Glutamatergic neuron (in vitro differentiated cells): ENCODE data around the gene LRRC47. TPM values are rescaled to one million over a fixed set of nuclear protein-coding genes. Genes with fewer than 3 reads are reported as not detected.
A peak's percentile ranks its signal among the peaks of the same experiment; 100 is the strongest.

Source experiments
- DNase-seq: peaks from one replicate; pipeline ENCODE4 v3.0.0; 2022
- H3K27ac Mint-ChIP-seq: one replicate; pipeline ENCODE4 v1.8.0; 2020; ENCODE audit warnings: mild to moderate bottlenecking, mixed read lengths, inconsistent platforms; ENCODE audit not compliant: unreplicated experiment
- H3K27me3 Mint-ChIP-seq: one replicate; pipeline ENCODE4 v1.8.0; 2020; ENCODE audit warnings: mild to moderate bottlenecking, moderate library complexity, mixed read lengths, inconsistent platforms; ENCODE audit not compliant: unreplicated experiment
- H3K36me3 Mint-ChIP-seq: one replicate; pipeline ENCODE4 v1.8.0; 2020; ENCODE audit warnings: mild to moderate bottlenecking, mixed read lengths, inconsistent platforms; ENCODE audit not compliant: unreplicated experiment
- H3K4me1 Mint-ChIP-seq: one replicate; pipeline ENCODE4 v1.8.0; 2020; ENCODE audit warnings: mild to moderate bottlenecking, low read depth, mixed read lengths, inconsistent platforms; ENCODE audit not compliant: unreplicated experiment
- H3K4me3 Mint-ChIP-seq: one replicate; pipeline ENCODE4 v1.8.0; 2020; ENCODE audit warnings: mild to moderate bottlenecking, mixed read lengths, inconsistent platforms; ENCODE audit not compliant: unreplicated experiment
- H3K9me3 Mint-ChIP-seq: one replicate; pipeline ENCODE4 v1.8.0; 2020; ENCODE audit warnings: mild to moderate bottlenecking, moderate library complexity, mixed read lengths, inconsistent platforms; ENCODE audit not compliant: unreplicated experiment
- total RNA-seq: library from RNA; stranded (reverse); fragmentation: NEBNext Ultra II Directional; extraction: Animal tissue kit (Norgen Biotek cat#: 25700); gene quantifications from one replicate; pipeline ENCODE4 v1.2.1, GENCODE V29; 2021; ENCODE audit not compliant: unreplicated experiment
- TF ChIP-seq, protein P1 (sequence below): fragments of 200-600 bp; sonication (generic); IDR thresholded peaks from one replicate; pipeline ENCODE4 v1.5.0; 2021; ENCODE audit not compliant: partially characterized antibody, unreplicated experiment

LRRC47 gene
- total RNA-seq, 1 donor from 2014 or later, result 79.7 TPM

DNA sequence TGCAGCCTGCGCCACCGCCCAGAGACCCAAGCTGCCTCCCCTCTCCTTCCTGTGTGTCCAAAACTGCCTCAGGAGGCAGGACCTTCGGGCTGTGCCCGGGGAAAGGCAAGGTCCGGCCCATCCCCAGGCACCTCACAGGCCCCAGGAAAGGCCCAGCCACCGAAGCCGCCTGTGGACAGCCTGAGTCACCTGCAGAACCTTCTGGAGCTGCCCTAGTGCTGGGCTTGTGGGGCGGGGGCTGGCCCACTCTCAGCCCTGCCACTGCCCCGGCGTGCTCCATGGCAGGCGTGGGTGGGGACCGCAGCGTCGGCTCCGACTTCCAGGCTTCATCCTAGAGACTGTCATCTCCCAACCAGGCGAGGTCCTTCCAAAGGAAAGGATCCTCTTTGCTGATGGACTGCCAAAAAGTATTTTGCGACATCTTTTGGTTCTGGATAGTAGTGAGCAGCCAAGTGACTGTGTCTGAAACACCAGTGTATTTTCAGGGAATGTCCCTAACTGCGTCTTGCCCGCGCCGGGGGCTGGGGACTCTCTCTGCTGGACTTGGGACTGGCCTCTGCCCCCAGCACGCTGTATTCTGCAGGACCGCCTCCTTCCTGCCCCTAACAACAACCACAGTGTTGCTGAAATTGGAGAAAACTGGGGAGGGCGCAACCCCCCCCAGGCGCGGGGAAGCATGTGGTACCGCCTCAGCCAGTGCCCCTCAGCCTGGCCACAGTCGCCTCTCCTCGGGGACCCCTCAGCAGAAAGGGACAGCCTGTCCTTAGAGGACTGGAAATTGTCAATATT, 63.0 kb downstream of the LRRC47 start:
- Mint-ChIP-seq H3K36me3 (no peaks in the 10 kb centered on the region), H3K27ac (peak overlapping the region; percentile 48), H3K27me3 (peaks cover 20% of the 10 kb centered on the region), H3K4me1 (peaks cover 38% of the 10 kb centered on the region), H3K4me3 (no peak overlapping the region), H3K9me3 (peaks cover 12% of the 10 kb centered on the region)
- TF ChIP-seq, protein P1, sequence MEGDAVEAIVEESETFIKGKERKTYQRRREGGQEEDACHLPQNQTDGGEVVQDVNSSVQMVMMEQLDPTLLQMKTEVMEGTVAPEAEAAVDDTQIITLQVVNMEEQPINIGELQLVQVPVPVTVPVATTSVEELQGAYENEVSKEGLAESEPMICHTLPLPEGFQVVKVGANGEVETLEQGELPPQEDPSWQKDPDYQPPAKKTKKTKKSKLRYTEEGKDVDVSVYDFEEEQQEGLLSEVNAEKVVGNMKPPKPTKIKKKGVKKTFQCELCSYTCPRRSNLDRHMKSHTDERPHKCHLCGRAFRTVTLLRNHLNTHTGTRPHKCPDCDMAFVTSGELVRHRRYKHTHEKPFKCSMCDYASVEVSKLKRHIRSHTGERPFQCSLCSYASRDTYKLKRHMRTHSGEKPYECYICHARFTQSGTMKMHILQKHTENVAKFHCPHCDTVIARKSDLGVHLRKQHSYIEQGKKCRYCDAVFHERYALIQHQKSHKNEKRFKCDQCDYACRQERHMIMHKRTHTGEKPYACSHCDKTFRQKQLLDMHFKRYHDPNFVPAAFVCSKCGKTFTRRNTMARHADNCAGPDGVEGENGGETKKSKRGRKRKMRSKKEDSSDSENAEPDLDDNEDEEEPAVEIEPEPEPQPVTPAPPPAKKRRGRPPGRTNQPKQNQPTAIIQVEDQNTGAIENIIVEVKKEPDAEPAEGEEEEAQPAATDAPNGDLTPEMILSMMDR, result no peak
- no peak for DNase-seq

DNA sequence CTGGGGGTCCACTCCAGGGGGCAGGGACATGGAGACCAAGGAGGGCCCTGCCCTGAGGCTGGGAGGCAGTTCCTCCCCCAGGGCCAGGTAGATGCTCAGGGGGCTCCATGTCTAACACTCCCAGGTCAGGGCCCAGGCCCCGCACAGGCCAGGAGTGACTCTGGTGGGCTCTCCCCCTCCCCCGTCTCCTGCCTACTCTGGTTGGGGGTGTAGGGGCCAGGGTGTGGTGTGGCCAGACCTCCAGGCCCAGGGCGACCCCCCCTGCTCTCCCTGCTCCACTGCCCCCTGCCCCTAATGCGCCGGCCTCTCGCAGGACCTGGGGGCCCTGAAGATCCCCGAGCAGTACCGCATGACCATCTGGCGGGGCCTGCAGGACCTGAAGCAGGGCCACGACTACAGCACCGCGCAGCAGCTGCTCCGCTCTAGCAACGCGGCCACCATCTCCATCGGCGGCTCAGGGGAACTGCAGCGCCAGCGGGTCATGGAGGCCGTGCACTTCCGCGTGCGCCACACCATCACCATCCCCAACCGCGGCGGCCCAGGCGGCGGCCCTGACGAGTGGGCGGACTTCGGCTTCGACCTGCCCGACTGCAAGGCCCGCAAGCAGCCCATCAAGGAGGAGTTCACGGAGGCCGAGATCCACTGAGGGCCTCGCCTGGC, 63.7 kb downstream of the LRRC47 start:
- TF ChIP-seq, protein P1, result no peak
- Mint-ChIP-seq H3K27me3 (peaks cover 20% of the 10 kb centered on the region), H3K27ac (peak overlapping the region; percentile 87), H3K9me3 (peaks cover 12% of the 10 kb centered on the region), H3K4me3 (no peak overlapping the region), H3K4me1 (peaks cover 38% of the 10 kb centered on the region), H3K36me3 (no peaks in the 10 kb centered on the region)
- peak; percentile 63 for DNase-seq

DNA sequence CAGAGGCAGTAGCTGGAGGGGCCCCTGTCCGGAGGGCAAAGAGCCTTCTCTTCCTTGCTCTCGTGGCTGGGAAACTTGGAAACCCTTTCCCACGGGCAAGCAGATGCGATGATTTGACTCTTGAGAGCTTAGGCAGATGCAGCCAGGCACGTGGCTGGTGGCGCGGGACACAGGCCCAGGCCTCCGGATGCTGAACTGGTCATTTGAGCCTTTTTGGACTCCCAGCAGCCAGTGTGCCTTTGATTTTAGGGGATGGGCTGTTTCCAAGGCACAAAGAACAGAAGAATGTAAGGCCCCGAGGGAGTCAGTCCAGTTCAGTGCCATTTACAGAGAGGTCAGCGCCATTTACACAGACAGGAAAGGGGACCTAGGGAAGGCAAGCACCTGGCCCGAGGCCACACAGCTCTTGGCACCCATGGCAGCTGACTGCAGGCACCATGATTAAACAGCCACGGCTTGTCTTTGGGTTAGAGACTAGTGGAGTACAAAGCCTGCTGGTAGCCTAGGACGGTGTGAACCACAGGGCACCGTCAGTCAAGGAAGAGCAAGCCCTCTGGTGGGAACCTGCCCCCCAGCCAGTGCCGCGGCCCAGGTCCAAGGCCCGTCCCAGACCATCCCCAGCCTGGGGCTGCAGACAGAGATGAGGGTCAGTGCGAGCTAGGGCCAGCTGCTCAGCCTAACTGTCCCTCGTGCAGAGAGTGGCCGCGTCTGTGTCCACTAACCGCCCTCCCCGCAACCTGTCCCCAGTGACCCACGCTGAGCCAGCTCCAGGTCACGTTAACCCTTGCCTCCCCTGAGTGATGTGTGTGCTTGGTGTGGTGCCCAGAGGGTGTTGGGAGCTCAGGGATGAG, 64.5 kb downstream of the LRRC47 start:
- peaks cover 12% of the 10 kb centered on the region for H3K9me3 Mint-ChIP-seq
- H3K27me3 Mint-ChIP-seq, result peaks cover 20% of the 10 kb centered on the region
- TF ChIP-seq, protein P1, result no peak
- H3K4me3 Mint-ChIP-seq, result peak overlapping the region; percentile 38
- H3K36me3 Mint-ChIP-seq, result no peaks in the 10 kb centered on the region
- peak overlapping the region; percentile 87 for H3K27ac Mint-ChIP-seq
- peaks cover 34% of the 10 kb centered on the region for H3K4me1 Mint-ChIP-seq
- DNase-seq, result peak; percentile 64

DNA sequence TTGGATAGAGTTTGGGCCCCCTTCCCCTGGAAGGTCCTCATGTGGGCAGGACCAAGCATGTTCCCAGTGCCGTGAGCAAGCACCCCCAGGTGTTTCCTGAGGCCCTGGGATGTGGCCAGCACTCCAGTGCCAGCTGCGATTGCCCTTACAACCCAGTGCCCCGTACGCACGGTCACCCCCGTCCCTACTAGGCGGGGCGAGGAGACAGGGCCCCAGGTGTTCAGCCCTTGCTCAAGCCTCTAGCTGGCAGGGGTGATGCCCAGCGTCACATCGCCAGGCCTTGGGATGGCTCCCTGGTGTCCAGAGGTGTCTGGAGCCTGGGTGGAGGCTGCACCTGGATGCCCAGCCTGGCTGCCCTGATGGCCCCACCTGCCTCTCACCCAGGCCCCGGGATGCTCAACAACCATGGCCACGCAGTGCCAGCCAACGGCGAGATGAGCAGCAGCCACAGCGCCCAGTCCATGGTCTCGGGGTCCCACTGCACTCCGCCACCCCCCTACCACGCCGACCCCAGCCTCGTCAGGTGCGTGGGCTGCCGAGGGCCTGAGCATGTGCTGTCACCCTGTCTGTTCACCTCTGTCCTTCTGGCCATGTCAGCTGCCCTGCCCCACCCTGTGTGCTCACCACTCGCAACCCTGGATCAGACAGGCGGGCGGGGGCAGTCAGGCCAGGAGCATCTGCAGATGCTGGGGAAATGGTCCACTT, 65.6 kb downstream of the LRRC47 start:
- peaks cover 17% of the 10 kb centered on the region for H3K27me3 Mint-ChIP-seq
- peaks cover 6% of the 10 kb centered on the region for H3K9me3 Mint-ChIP-seq

More for the DNA sequence above, 65.6 kb downstream of the LRRC47 start:
- TF ChIP-seq, protein P1, result no peak
- Mint-ChIP-seq H3K36me3 (no peaks in the 10 kb centered on the region), H3K4me1 (peaks cover 25% of the 10 kb centered on the region), H3K4me3 (no peak overlapping the region), H3K27ac (peak overlapping the region; percentile 66)
- peak; percentile 35 for DNase-seq
